HG02642 (cell line): ENCODE measurements around the gene RPP25L.

Experiments used
- ATAC-seq: cut with Tn5 transposase; IDR thresholded peaks from one replicate; pipeline ENCODE4 v1.9.1; 2021; ENCODE audit warnings: mild to moderate bottlenecking; ENCODE audit not compliant: unreplicated experiment, poor library complexity

The RPP25L gene

GRCh38 chr9:34638138-34638445, 26.2 kb upstream of the RPP25L start:
- ATAC-seq = no peak

GRCh38 chr9:34637356-34638137, 25.6 kb upstream of the RPP25L start, which contains the start of gene SIGMAR1:
Gene SIGMAR1, minus strand, starts transcription at chr9:34637787. Its CDS starts 90 bp downstream, at chr9:34637697.
- ATAC-seq = peak; percentile 91

DNA sequence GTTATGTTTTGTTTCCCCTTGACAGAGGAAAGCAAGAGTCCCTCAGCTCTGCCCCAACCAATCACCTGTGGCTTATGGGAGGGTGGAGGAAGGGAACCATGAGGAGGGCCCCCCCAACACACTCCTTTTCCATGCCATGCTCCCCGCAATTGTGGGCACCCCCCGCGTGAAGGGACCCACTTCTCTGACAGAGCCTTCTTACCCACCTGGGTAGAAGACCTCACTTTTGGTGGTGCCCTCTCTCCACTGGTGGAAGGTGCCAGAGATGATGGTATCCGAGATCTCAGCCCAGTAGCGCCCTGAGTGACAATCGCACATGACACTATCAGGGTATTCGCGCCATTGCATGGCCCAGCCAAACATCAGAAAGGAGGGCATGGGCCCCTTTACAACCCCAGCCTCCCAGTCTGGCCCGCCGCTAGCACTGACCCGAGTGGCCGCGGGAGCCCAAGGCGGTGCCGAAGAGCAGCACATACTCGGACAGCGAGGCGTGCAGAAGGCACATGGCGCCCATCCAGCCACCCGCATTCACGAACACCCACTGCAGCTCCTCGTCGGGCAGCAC, 25.0 kb upstream of the RPP25L start:
- no peak for ATAC-seq

- ATAC-seq = no peak
These were observed 23.7 kb upstream of the RPP25L start for GRCh38 chr9:34635556-34635955.

DNA sequence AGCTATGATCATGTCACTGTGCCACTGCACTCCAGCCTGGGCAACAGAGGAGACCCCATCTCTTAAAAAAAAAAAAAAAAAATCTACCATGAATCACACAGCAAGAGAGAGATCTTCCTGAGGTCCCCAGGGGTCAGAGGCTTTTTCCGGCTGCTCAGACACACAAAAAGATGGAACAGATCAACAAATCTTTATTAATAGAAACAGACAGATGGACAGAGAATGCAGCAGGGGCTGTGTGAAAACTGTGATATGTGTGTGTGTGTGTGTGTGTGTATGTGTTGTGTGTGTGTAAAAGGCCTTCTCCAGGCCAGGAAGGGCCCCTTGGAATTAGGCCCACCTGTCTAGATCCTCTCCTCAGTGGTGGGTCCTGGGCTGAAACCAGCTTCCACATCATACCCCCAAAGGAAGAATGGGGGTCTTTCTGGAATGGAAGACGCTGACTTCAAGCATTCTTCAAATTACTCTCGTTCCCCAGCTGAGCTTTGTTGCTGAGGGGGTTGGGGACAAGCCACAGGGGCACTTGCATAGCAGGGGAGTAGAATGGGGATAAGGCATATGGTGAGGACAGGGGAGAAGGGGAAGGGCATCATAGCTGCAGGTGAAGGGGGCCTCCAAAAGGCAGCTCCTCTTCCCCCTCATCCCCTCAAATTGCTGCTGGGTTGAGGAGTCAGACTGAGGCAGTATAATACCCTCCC, 22.8 kb upstream of the RPP25L start:
- no peak for ATAC-seq

GRCh38 chr9:34633851-34634550, 22.1 kb upstream of the RPP25L start:
- peak; percentile 25 for ATAC-seq

DNA sequence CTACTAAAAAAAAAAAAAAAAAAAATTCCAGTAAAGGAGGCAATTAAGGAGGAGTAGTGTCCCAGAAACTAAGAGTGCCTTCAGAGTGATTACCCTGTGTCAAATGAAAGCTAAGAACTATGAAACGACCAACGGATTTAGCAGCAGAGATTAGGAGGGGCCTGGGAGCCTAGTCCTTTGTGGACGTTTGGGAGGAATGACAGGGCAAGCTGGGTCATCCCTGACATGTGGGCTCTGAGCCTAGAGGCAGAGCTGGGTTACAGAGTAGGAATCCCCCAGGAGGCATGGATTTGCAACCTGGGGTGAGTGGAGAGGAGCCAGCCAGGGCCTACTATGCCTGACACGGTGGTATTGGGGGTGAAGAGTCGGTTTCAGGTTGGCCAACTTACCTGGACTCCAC, 21.3 kb upstream of the RPP25L start:
- no peak for ATAC-seq

DNA sequence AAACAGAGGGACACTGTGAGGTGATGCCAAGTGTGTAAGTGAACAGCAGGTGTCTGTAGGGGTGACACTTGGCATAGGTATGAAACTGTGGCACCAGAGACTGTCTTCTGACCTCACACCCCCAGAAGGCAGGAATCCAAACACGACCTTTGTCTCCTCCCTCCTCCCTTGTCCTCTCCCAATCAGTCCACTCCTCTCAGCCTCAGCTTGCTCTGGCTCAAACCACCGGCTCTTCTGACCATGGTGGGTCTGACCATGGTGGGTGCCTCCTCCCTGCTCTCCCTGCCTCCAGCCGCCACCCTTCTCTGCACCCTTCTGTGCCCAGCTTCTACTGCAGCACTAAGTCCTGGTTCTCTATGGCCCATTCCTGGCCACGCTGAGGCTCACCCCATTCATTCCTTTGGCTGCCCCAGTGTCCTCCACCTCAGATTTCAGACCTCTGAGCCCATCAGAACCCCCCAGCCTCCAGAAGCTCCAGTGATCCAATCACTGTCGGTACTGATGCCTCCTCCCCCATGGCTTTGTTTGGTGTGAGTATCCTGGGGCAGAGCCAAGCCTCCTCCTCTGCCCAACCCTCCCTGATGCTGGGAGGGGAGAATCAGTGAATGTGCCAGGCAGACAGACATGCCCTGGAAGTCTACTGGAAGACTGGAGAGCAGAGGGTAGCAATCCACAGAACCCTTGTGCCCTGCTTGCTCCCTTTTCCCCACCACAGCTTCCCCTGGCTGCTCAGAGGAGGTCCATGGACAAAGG, 18.7 kb upstream of the RPP25L start:
- ATAC-seq = no peak

DNA sequence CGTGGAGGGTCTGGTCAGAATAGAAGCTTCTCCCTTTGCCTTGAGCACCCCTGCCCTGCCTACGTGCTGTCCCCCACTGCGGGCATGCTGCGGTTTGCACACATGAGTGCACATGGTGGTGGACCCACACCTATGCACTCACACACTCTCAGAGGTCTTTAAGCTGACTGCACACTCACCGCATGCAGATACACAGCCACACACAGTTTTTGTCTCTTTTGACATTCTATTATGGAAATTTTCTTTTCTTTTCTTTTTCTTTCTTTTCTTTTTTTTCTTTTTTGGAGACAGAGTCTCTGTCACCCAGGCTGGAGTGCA, 17.6 kb upstream of the RPP25L start:
- no peak for ATAC-seq

DNA sequence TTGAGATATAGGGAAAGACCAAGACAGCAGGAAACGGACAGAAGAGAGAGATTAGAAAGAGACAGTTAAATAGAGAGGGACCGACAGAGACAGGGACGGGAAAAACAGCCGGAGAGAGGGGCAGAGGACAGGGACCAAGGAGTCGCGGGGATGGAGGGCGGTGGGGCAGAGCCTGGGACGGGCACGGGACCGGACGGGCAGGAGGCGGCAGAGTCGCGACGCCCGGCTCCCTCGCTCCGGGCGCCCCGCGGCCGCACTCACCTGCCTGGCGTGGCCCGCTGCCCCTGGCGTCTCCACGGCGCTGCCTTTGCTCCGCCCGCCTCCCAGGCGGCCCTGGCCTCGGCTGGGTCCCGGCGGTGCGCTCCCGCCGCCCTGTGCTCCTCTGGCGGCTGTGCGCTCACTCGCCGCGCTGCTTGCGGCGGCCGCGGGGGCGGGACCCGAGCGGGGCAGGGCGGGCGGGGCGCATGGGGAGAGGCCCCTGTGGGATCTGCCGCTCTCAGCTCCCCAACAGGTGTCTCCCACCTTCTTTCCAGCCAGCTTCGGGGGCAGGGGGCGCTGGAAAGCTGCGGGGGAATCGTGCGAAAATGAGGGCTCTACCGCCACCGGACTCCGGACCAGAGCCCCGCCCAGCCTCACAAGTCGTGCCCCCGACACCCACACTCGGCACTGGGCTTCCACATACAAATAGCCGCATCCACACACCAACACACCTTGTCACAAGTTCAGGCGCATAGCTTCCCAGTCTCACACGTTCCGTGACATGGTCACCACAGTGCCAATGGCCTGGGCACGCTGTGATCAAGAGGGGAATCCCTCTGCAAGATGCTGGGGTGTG, 17.0 kb upstream of the RPP25L start, which contains the start of gene ARID3C:
Gene ARID3C, minus strand, starts transcription at position 411 of the 835 bp plus-strand sequence. CDS start 1,052 bp downstream, outside the sequence.
- ATAC-seq = no peak

DNA sequence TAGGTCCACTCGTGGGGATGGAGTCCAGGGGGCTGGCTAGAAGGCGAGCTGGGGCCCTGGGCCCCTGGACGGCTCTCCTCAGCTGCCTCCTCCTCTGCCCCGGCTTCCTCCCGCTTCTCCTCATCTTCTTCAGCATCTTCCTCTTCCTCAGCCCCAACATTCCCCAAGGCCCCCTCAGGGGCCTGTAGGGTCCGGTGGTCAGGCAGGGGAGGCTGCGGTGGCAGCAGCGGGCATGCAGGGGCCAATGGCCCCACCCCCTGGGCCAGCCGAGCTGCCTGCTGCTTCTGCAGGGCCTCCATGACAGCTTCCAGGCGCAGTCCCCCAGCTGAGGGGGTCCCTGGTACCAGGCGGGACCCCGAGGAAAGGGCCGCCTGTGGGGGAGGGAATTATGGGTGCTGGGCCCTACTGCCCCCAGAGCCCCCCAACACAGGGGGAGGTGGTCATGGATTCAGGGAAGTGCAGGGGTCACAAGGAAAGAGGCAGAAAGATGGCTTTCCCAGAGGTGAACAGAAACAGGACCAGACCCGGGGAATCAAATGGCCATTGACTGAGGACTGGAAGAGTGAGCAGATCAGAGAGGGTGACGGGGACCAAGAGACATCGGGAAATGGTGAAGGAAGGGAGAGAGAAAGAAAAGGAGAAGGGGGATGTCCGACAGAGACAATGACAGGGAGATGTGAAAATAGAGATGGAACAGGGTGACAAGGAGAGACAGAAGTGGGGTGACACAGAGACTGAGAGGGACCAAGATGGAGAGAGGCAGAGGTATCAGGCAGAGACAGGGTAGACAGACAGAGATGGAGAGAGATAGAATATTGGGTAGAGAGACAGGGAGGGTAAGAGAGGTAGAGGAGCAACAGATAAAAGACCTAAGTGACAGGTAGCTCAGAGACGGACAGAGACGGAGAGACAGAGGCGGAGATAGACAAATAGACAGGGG, 16.1 kb upstream of the RPP25L start:
- no peak for ATAC-seq

- ATAC-seq = no peak
These were observed 13.2 kb upstream of the RPP25L start for GRCh38 chr9:34625186-34625486.

GRCh38 chr9:34624475-34625185, 12.7 kb upstream of the RPP25L start:
- no peak for ATAC-seq

DNA sequence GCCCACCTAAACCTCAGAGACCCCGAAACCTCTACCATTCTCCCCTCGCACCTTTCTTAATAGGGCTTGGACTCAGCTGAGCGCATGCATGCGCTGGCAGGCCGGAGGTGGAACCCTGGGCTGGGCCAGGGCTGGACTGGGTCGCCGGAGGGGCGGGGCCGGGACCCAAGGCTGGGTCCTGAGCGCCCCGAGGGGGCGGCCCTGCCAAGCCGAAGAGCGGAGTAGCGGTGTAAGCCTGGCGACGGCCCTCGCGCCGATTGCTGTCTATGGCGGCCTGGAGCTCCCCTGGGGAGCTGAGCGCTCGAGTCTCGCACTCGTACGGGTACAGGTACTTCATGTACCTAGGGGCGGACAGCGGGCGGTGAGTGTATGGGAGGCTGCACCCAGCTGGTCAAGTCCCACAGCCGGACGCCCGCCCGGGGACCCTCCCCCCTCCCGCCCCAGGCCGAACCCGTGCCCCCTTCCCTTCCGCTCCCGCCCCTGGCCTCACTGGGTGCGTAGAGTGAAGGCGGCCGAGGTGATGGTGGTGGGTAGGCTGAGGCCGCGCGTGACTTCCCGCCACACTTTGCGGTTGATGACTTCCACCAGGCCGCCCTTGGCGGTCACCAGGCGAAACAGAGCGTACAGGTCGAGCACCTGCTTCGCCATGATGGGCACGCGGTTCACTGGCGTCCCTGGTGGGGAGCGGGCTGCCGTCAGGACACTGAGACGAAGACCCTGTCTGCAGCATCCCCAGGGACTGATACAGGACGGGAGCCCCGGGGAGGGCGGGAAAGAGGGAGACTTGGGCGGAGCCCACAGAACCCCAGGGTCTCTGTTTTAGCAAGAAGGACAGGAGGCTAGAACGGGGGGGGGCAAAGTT, 11.7 kb upstream of the RPP25L start:
- ATAC-seq = no peak

DNA sequence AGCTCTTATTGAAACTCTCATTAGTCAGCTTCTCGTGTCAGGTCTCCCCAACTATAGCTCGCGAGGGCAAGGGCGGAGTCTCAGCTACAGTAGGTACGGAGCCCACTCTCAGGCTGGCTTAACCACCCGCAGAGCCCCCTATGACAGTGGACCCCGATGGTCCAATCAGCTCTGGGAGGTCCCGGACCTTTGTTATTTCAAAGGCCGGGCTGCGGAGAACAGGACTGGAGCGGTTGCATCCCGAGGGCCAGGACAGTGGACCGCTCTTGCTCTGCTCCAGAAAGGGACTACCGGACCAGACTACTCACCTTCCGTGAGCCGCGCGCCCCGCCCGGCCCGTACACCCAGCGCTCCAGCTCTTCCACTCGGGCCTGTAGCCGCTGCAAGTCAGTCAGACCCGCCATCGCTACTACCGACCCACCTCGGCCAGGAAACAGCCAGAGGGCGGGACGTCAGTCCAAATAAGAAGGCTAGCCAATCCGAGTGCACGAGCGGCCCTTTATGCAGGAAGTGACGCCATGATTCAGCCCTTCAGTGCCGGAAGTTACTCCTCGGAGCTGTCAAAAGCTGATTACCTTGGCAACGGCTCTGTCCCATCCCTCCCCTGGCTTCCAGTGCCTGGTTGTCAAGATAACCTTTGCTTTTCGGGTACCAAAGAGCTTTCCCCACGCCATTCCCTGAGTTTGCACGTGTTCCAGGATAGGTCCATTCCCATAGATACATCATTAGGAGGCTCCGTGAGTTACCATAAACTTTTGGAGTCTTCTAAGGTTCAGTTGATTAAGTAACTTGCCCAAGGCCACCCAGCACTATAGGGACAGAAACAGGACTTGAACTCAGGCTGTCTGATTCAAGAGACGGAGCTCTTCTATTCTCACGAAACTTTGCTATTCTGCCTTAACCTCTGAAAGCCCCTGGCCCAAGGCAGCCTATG, 8.4 kb upstream of the RPP25L start, which contains the start of gene DCTN3:
Gene DCTN3, minus strand, starts transcription at position 435 of the 934 bp plus-strand sequence. Its CDS starts 31 bp downstream, at position 404.
- peak; percentile 98 for ATAC-seq

DNA sequence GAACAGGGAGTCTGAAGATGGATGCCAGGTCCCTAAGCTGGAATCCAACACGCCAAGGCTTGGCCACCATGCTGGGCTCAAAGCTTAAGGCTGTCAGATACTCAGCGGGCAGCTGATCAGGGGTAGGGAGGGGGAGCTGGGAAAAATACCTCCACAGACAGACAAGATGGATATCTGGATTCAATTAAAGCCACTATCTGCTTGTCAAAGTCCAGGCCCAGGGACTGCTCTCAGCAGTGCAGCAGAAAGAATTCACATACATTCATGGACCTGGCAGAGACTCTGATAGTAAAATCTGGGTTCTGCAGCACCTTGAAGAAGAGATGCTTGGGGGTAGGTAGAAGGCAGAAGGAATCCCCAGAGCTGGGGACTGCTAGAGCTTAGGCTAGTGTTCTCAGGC, 3.2 kb upstream of the RPP25L start:
- no peak for ATAC-seq
